Kidney glomerular epithelial cell (primary cell): ENCODE data around the gene POLR3B.
"Not testable (repeated sequence)": the region's sequence is repeated elsewhere in the genome, so short reads cannot be mapped to it uniquely, and the experiment has no call there.

Experiments
- DNase-seq: peaks from one replicate; lab custom pipeline; 2025; lab: John Stamatoyannopoulos, UW

POLR3B gene

GRCh38 chr12:106461730-106462129 lies 104.2 kb downstream of the POLR3B start:
- no peak for DNase-seq

- not testable (repeated sequence) for DNase-seq
Measured at GRCh38 chr12:106465605-106466004, 108.1 kb downstream of the POLR3B start.

- DNase-seq = not testable (repeated sequence)
Measured at GRCh38 chr12:106475662-106476061, 118.1 kb downstream of the POLR3B start.

- not testable (repeated sequence) for DNase-seq
Measured at GRCh38 chr12:106477627-106478026, 120.1 kb downstream of the POLR3B start.

- no peak for DNase-seq
Measured at GRCh38 chr12:106480251-106480650, 122.7 kb downstream of the POLR3B start.

- DNase-seq = no peak
Measured at GRCh38 chr12:106481246-106481645, 123.7 kb downstream of the POLR3B start.

GRCh38 chr12:106487664-106488063 lies 130.1 kb downstream of the POLR3B start:
- DNase-seq = no peak

- DNase-seq = no peak
Measured at GRCh38 chr12:106488884-106489283, 131.3 kb downstream of the POLR3B start.

- no peak for DNase-seq
Measured at GRCh38 chr12:106490264-106490663, 132.7 kb downstream of the POLR3B start.

- no peak for DNase-seq
Measured at GRCh38 chr12:106492857-106493256, 135.3 kb downstream of the POLR3B start.

- peak; percentile 73 for DNase-seq
Measured at GRCh38 chr12:106493531-106493930, 136.0 kb downstream of the POLR3B start.

GRCh38 chr12:106495354-106495965 lies 137.9 kb downstream of the POLR3B start:
- no peak for DNase-seq

- DNase-seq = no peak
Measured at GRCh38 chr12:106498056-106498455, 140.5 kb downstream of the POLR3B start.

GRCh38 chr12:106499628-106500027 lies 142.1 kb downstream of the POLR3B start:
- no peak for DNase-seq

GRCh38 chr12:106506691-106507090 lies 149.1 kb downstream of the POLR3B start:
- DNase-seq = no peak

GRCh38 chr12:106508966-106509365 lies 151.4 kb downstream of the POLR3B start:
- no peak for DNase-seq

GRCh38 chr12:106511365-106511764 lies 153.8 kb downstream of the POLR3B start:
- DNase-seq = no peak

- DNase-seq = no peak
Measured at GRCh38 chr12:106517314-106517713, 159.8 kb downstream of the POLR3B start.

- no peak for DNase-seq
Measured at GRCh38 chr12:106519607-106520021, 162.1 kb downstream of the POLR3B start.

GRCh38 chr12:106521901-106522300 lies 164.4 kb downstream of the POLR3B start:
- DNase-seq = no peak

GRCh38 chr12:106522708-106523107 lies 165.2 kb downstream of the POLR3B start:
- DNase-seq = no peak

GRCh38 chr12:106527356-106527755 lies 169.8 kb downstream of the POLR3B start:
- no peak for DNase-seq

- DNase-seq = no peak
Measured at GRCh38 chr12:106541201-106541600, 183.7 kb downstream of the POLR3B start.

- no peak for DNase-seq
Measured at GRCh38 chr12:106551410-106551809, 193.9 kb downstream of the POLR3B start.
